PC-9 (cell line): ENCODE measurements around the gene PKNOX2. TPM values are rescaled to one million over a fixed set of nuclear protein-coding genes. Genes with fewer than 3 reads are reported as not detected.

Experiments
- BruUV-seq: library from RNA; stranded (reverse); fragments of 400-500 nt; replicated peaks from 2 replicates; lab custom pipeline; 2021; lab: Mats Ljungman, UMichigan
- CTCF ChIA-PET: fragments of 300-600 bp; sonication (Branson Sonifier 250); formaldehyde crosslinking; loops from one replicate; lab custom pipeline; 2022; ENCODE audit warnings: antibody characterized with exemption; lab: Charles Lee
- POLR2A ChIA-PET: fragments of 300-600 bp; sonication (Branson Sonifier 250); formaldehyde crosslinking; loops from one replicate; lab custom pipeline; 2022; ENCODE audit warnings: antibody characterized with exemption; ENCODE audit not compliant: unreplicated experiment; lab: Charles Lee
- DNase-seq, 2 experiments: peaks; one replicate each; pipeline versions ENCODE4 v3.0.0 to v3.0.0-alpha.2; 2015 to 2022; ENCODE audit warnings: mixed read lengths in 1 of 2
- H2AFZ ChIP-seq: fragments of 200-600 bp; sonication (generic); 2 replicates; pipeline ENCODE4 v1.8.1; 2017; ENCODE audit warnings: antibody characterized with exemption
- H3F3A ChIP-seq: fragments of 200-600 bp; sonication (generic); 2 replicates; pipeline ENCODE4 v1.8.1; 2017; ENCODE audit warnings: antibody characterized with exemption, mild to moderate bottlenecking, low read depth; ENCODE audit not compliant: insufficient read depth
- H3K27ac ChIP-seq: fragments of 200-600 bp; sonication (generic); 2 replicates; pipeline ENCODE4 v1.6.1; 2016; ENCODE audit warnings: mixed run types
- H3K27me3 ChIP-seq: fragments of 200-600 bp; sonication (generic); 2 replicates; pipeline ENCODE4 v1.6.1; 2016; ENCODE audit warnings: low read depth, mixed run types; ENCODE audit not compliant: insufficient read depth
- H3K36me3 ChIP-seq: fragments of 200-600 bp; sonication (generic); 2 replicates; pipeline ENCODE4 v1.6.1; 2016; ENCODE audit warnings: low read depth, mixed run types
- H3K4me1 ChIP-seq: fragments of 200-600 bp; sonication (generic); replicated peaks from 2 replicates; pipeline ENCODE4 v1.6.1; 2016; ENCODE audit warnings: mixed run types; ENCODE audit not compliant: insufficient read depth
- H3K4me2 ChIP-seq: fragments of 200-600 bp; sonication (generic); 2 replicates; pipeline ENCODE4 v1.6.1; 2017; ENCODE audit warnings: mixed run types
- H3K4me3 ChIP-seq: fragments of 200-600 bp; sonication (generic); 2 replicates; pipeline ENCODE4 v1.6.1; 2016; ENCODE audit warnings: mixed run types
- H3K79me2 ChIP-seq: fragments of 200-600 bp; sonication (generic); 2 replicates; pipeline ENCODE4 v1.6.1; 2017; ENCODE audit warnings: low read depth, mixed run types
- H3K9me2 ChIP-seq: fragments of 200-600 bp; sonication (generic); 2 replicates; pipeline ENCODE4 v1.8.1; 2017; ENCODE audit warnings: mild to moderate bottlenecking; ENCODE audit not compliant: insufficient read depth
- H3K9me3 ChIP-seq: fragments of 200-600 bp; sonication (generic); 2 replicates; pipeline ENCODE4 v1.8.1; 2016; ENCODE audit warnings: low read depth; ENCODE audit not compliant: insufficient read depth
- H4K20me1 ChIP-seq: fragments of 200-600 bp; sonication (generic); 2 replicates; pipeline ENCODE4 v1.8.1; 2017; ENCODE audit not compliant: insufficient read depth
- CTCF ChIP-seq: fragments of 200-600 bp; sonication (generic); conservative IDR thresholded peaks from 2 replicates; pipeline ENCODE4 v1.6.1; 2017; ENCODE audit warnings: mixed run types, antibody characterized with exemption, mild to moderate bottlenecking, moderate library complexity
- EZH2 ChIP-seq: fragments of 200-600 bp; sonication (generic); IDR thresholded peaks from 2 replicates; pipeline ENCODE4 v1.8.0; 2017; ENCODE audit warnings: antibody characterized with exemption, low read depth
- intact Hi-C: fragments of 100-400 bp; cut with micrococcal nuclease; formaldehyde crosslinking; loops from one replicate; pipeline ENCODE4 v1.10.0; 2022; ENCODE audit not compliant: unreplicated experiment
- total RNA-seq: library from RNA; stranded (reverse); gene quantifications from 2 replicates; pipeline ENCODE4 v1.2.3, GENCODE V29; 2021

Gene PKNOX2
- total RNA-seq, 1 experiment from 2014 or later = not detected

- TF ChIP-seq CTCF (no peak), EZH2 (no peak)
- CTCF ChIA-PET = no interaction called here
Measured at GRCh38 chr11:125443767-125444311, 279.3 kb downstream of the PKNOX2 start.

GRCh38 chr11:125445731-125446130 lies 281.2 kb downstream of the PKNOX2 start:
- no peaks in the 10 kb centered on the region for H3K36me3 ChIP-seq
- POLR2A ChIA-PET = no interaction called here
- no peaks in the 10 kb centered on the region for H3K9me2 ChIP-seq
- H3K4me3 ChIP-seq = no peak overlapping the region
- no peak overlapping the region for H3K27ac ChIP-seq
- DNase-seq = no peak
- CTCF ChIA-PET = no interaction called here
- H4K20me1 ChIP-seq = no peaks in the 10 kb centered on the region
- TF ChIP-seq CTCF (no peak), EZH2 (no peak)
- H3K27me3 ChIP-seq = peaks cover 17% of the 10 kb centered on the region
- H3K79me2 ChIP-seq = no peaks in the 10 kb centered on the region
- H3K9me3 ChIP-seq = no peaks in the 10 kb centered on the region
- intact Hi-C loops = no loop called here
- no peaks in the 10 kb centered on the region for H3K4me1 ChIP-seq
- H3F3A ChIP-seq = no peaks in the 10 kb centered on the region
- BruUV-seq = no TSS peak
- no peak overlapping the region for H2AFZ ChIP-seq
- no peak overlapping the region for H3K4me2 ChIP-seq

More at GRCh38 chr11:125443767-125444311, 279.3 kb downstream of the PKNOX2 start:
- Histone ChIP-seq H3K4me1 (no peaks in the 10 kb centered on the region), H3K79me2 (no peaks in the 10 kb centered on the region), H3K4me3 (no peak overlapping the region), H3K27me3 (peaks cover 30% of the 10 kb centered on the region), H3K9me2 (no peaks in the 10 kb centered on the region), H3K9me3 (no peaks in the 10 kb centered on the region), H2AFZ (no peak overlapping the region), H3F3A (no peaks in the 10 kb centered on the region), H3K36me3 (no peaks in the 10 kb centered on the region), H3K4me2 (no peak overlapping the region), H4K20me1 (no peaks in the 10 kb centered on the region), H3K27ac (no peak overlapping the region)
- BruUV-seq = no TSS peak
- intact Hi-C loops = no loop called here
- POLR2A ChIA-PET = no interaction called here
- no peak for DNase-seq

GRCh38 chr11:125446279-125446678 lies 281.7 kb downstream of the PKNOX2 start:
- Histone ChIP-seq H3F3A (no peaks in the 10 kb centered on the region), H3K27ac (no peak overlapping the region), H3K4me2 (no peak overlapping the region), H4K20me1 (no peaks in the 10 kb centered on the region), H3K4me3 (no peak overlapping the region), H3K4me1 (no peaks in the 10 kb centered on the region), H3K9me3 (no peaks in the 10 kb centered on the region), H3K36me3 (no peaks in the 10 kb centered on the region), H2AFZ (no peak overlapping the region), H3K9me2 (no peaks in the 10 kb centered on the region), H3K79me2 (no peaks in the 10 kb centered on the region), H3K27me3 (peaks cover 11% of the 10 kb centered on the region)
- ChIA-PET CTCF (no interaction called here), POLR2A (no interaction called here)
- BruUV-seq = no TSS peak
- DNase-seq = no peak
- TF ChIP-seq CTCF = no peak
- intact Hi-C loops = no loop called here
